LHCN-M2 (cell line): ENCODE measurements around the gene LYL1. TPM values are rescaled to one million over a fixed set of nuclear protein-coding genes. Genes with fewer than 3 reads are reported as not detected.
"Not testable (repeated sequence)": the region's sequence is repeated elsewhere in the genome, so short reads cannot be mapped to it uniquely, and the experiment has no call there.

Experiments used
- DNase-seq: peaks from one replicate; pipeline ENCODE4 v3.0.0-alpha.2; 2012; ENCODE audit warnings: low read depth
- polyA plus RNA-seq: library from polyadenylated mRNA; unstranded; fragments of >200 nt; gene quantifications from one replicate; pipeline ENCODE4 v1.2.1, GENCODE V29; 2012; ENCODE audit warnings: missing spikeins
- total RNA-seq: library from RNA; depleted of rRNA; stranded (reverse); fragments of >200 nt; gene quantifications from 2 replicates; pipeline ENCODE4 v1.2.3, GENCODE V29; 2014; rRNA removed

Gene LYL1
- total RNA-seq = not detected in 2 replicates
- 0.04 TPM for polyA plus RNA-seq

DNA sequence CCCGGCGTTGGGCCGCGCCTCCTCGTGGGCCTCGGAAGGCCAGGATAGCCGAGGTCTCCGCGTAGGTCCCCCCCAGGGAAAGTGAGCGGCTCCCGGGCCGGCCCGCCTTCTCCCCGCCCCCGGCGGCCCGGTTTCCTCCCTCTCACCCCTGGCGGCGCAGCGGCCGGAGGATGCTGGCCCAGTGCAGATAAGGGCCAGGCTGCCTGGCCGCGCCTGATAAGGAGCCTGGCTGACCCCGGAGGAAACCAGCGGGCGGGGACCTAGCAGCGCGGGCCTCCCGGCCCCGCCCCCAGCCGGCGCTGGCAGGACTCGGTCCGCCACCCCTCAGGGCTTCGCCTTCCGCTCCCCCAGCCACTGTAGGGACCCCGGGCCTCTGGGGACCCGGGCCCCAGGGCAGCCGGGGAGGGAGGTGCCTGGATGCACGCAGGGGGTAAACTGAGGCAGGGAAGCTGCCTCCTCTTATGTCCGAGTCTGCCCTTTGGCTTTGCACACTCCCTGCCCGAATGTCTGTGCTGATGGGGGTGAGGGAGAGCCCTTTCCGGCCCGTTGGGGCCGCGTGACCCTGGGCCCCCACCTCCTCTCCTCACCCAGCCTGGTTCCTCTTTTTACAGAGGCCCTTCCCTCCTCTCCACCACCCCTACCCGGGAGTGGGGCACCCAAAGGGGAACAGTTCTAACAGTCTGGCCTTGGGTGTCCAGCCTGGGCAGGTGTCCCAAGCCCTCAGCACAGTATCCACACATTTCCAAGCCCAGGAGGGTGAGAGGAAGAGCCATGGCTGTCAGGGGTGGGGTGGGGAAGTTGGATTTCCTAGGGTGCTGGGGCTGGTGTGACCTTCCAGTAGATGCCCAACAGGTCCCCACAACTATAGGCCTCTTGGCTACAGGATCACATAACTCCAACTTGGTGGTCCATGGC, at the start of gene LYL1:
Gene LYL1 (minus strand): TSS at position 193 of the 915 bp plus-strand sequence. CDS start 1,687 bp downstream, outside the sequence.
- no peak for DNase-seq

GRCh38 chr19:13151605-13152355, 49.1 kb upstream of the LYL1 start:
- DNase-seq = peak; percentile 96

DNA sequence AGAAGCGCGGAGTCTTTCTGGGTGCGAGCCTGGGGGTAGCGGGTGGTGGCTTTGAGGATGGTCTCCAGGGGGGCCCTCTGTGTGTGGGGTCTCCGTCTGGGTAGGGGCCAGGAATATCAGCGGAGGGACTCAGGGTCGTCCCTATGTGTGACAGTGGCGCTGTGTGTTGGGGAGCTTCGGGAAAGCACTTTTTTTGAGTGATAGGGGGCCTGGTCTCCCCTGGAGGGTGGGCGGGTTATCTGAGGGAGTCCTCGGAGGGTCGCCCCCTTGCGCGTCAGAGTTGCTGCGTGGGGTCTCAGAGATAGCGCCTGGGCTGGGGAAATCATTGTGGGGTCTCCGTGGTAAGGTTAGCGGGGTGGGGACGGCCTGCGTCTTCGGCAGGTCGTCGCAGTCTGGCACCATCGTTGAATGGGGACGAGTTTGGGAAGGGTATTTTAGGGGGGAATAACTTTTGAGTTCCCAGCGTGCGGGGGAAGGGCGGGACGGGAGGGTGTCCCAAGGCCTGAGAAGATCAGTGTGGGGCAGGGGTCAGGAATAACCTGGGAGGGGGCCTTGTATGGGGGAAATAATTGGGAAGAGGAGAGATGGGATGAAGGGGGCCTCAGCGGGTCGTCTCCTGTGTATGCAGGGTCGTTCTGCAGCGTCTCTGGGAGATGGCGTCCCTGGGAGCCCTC, 48.4 kb upstream of the LYL1 start:
- no peak for DNase-seq

DNA sequence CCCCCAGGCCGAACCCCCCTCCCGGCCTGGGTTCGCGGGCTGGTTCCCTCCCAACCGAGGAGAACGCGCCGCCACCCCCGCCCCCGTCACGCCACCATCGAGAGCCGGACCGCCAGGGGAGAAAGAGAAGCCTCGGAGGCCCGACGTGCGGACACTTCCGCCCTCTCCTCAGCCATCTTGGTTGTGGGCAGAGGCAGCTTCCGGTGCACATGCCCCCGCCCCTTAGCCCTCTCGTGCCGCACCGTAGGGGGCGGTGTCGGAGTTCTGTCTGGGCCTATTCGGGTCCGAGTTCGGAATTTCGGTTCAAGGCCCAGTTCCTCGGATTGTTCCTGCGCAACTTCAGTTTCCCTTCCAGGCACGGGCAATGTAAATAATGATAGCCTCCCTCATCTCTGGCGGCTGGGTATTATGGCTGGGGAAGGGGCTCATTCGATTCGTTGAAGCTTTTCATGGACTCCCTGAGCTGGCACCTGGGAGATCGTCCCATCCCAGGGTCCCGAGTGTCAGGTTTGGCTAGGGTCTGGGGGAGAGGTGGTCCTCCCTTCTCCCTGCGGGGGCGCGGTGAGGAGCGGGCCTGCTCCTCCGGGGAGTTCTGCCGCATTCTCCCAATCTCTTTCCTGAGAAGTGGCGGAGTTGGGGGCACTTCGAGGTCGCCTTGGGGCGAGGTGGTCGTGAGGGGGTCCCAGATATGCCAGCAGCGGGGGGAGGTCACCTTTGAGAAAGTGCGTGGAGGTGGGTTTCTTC, 47.7 kb upstream of the LYL1 start, which contains the start of the genes IER2 and STX10:
Gene IER2 (plus strand): TSS at position 225 of the 744 bp plus-strand sequence. CDS start 2,776 bp downstream, outside the sequence.
Gene STX10 (minus strand): TSS at position 189 of the 744 bp plus-strand sequence. CDS start 202 bp downstream, outside the sequence.
- peak; percentile 93 for DNase-seq

DNA sequence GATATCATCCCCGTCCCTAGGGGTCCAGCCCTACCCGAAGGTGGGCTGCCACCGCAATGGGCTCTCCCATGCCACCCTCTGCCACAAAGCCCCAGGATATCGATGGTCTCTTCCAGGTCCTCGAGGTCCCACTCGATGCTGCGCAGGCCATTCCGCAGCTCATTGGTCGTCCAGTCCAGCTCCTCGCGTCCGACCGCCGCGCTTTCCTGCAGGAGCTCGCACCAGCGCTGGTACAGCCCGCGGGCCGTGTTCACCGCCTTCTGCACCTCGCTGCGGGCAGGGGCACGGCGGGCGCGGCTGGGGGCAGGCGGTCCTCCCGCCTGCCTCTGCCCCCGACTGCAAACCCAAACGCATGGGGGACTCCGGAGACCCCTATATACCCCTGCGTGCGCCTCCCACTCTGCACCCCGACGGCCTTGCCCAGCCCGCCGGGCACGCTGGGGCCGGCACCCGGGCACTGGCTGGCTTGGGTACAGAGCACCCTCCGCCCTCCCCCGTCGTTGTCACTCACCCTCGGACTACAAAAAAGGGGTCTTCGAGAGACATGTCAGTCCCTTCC, 47.0 kb upstream of the LYL1 start:
- DNase-seq = peak; percentile 44

DNA sequence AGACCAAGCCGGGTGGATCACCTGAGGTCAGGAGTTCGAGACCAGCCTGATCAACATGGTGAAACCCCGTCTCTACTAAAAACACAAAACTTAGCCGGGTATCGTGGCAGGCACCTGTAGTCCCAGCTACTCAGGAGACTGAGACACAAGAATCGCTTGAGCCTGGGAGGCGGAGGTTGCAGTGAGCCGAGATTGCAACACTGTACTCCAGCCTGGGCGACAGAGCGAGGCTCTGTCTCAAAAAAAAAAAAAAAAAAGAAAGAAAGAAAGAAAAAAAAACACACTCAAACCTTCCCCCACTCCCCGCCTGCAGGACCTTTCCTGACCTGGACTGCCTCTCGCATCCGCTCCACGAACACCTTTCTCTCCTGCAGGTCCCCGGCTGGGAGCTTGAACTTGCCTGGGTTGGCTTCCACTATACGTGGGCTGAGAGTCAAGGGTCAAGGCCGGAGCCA, 46.5 kb upstream of the LYL1 start:
- not testable (repeated sequence) for DNase-seq

GRCh38 chr19:13146763-13147563, 44.3 kb upstream of the LYL1 start:
- DNase-seq = no peak

DNA sequence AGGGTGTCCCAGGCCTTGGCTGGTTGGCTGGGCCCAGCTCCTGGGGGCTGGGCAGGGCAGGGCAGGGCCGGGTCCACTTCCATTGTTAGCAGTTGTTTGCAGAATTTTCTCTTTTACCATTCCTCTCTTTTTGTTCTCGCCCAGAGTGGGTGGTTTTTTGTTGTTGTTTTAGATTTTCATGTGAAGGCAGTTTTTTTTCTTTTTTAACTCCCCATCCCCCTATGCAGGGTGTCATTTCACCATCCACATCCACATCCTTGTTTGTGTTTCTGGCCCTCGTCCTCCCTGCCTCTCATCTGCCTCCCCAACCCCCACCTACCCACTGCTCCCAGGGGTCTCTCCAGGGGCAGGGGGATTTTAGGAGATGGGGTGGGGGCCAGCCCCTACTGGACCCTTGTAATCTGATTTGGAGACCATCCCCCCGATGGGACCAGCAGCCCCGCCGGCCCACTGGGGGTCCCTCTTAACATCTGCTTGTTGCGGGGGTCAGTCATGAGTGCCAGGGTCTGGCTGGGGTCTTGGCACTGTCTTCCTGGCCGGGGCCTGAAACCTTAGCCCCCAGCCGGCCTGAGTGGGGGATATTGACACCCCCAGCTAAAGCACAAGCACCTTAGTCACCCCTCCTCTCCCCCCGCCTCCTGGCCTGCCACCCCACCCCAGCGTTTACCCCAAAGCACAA, 37.1 kb upstream of the LYL1 start:
- DNase-seq = no peak

DNA sequence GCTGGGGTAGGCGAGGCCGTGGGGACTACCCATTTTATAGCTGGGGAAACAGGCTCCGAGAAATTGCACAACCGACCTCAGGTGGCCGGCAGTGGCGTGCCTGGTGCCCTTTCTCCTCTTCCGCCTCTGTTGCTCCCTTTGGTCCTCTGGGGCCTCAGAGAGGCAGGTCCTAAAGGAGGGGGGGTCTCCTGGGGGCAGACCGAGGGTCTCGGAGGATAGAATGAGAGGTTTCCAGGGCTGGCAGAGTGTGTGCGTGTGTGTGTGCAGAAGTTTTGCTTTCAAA, 36.2 kb upstream of the LYL1 start:
- no peak for DNase-seq

DNA sequence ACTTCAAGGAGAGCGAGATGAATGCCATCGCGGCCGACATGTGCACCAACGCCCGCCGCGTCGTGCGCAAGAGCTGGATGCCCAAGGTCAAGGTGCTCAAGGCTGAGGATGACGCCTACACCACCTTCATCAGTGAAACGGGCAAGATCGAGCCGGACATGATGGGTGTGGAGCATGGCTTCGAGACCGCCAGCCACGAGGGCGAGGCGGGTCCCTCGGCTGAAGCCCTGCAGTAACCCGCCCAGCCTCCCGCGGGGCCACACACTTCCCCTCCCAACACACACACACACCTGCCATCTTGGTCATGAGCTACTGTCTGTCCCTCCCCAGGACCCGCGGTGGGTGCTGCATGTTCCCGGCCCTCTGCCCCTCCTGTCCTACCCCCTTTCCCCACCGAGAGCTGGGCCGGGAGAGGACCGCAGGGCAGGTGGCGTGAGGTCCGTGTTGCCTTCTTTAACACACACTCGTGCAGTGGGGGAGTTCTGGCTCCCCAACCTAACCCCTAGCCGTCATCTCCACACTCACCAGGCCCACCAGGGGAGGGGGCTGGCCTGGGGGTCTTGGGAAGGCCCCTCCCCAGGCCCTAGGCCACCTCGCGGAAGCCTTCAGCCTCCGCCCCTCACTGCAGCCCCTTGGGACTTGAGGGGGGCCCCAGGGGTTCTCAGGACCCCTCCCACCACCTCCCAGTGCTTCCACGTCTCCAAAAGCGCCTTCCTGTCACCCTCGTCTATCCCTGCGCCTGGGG, 35.7 kb upstream of the LYL1 start:
- DNase-seq = no peak

DNA sequence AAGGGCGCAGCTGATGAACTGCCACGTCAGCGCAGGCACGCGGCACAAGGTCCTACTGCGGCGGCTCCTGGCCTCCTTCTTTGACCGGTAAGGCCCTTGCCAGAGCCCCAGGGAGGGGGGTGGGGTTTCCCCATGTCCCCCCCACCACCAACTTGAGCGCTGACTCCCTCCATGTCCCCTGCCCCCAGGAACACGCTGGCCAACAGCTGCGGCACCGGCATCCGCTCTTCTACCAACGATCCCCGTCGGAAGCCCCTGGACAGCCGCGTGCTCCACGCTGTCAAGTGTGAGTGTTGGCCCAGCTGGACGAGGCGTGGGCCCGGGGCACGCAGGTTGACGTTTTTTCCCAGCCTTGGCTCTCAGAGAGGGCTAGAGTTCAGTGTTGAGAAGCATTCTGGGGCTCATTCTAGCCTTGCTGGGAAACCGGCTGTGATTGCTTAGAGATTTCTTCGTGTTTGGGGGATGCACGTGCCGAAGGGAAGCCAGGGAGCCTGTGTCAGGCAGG, 34.7 kb upstream of the LYL1 start:
- no peak for DNase-seq

GRCh38 chr19:13135068-13136062, 32.7 kb upstream of the LYL1 start:
- DNase-seq = no peak

- no peak for DNase-seq
Observed at GRCh38 chr19:13134626-13135025, 32.0 kb upstream of the LYL1 start.

GRCh38 chr19:13133241-13133870, 30.7 kb upstream of the LYL1 start:
- DNase-seq = no peak

- DNase-seq = peak; percentile 58
Observed at GRCh38 chr19:13132471-13133180, 30.0 kb upstream of the LYL1 start.
